Neural cell (in vitro differentiated cells): ENCODE data around the gene ARID1B.

Source experiments
- POLR2AphosphoS5 ChIP-seq: IDR thresholded peaks from 2 replicates; pipeline ENCODE4 v1.6.1; 2012
- RAD21 ChIP-seq: fragments of 450-650 bp; conservative IDR thresholded peaks from 2 replicates; pipeline ENCODE4 v1.6.1; 2014; ENCODE audit warnings: antibody characterized with exemption, mild to moderate bottlenecking, moderate library complexity
- TAF1 ChIP-seq: IDR thresholded peaks from 2 replicates; pipeline ENCODE4 v1.6.1; 2012; ENCODE audit warnings: low read depth
- TF ChIP-seq, protein P1 (sequence below): fragments of 450-650 bp; IDR thresholded peaks from 2 replicates; pipeline ENCODE4 v1.5.1; 2014; ENCODE audit warnings: antibody characterized with exemption, mild to moderate bottlenecking, moderate library complexity; ENCODE audit not compliant: poor library complexity, severe bottlenecking

DNA sequence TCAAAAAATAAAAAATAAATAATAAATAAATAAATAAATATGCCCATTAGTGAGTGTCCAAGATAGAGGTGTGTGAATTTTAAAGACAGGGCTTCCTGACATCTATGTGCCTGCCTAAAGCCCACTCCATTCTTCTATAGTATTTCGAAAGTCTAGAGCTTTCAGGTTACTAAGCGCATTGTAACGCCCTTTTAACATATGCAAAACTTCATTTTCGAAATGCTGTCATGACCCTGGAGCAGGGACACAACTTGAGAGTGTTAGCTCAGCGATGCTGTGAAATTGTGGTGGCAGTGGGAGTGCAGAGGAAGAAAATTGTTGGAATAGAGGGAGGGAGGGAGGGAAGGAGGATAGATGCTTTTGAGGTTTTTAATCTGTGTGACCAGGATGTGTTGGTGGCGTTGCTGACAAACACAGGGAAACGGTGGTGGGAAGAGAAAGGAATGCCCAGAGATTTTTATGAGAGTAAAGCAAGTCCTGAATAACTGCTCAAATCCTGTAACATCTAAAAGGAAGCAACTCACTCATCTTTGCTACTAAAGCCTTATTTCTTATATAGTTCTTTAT lies 169.3 kb downstream of the ARID1B start:
- TF ChIP-seq POLR2AphosphoS5 (no peak), TAF1 (no peak), RAD21 (no peak)
- TF ChIP-seq, protein P1, sequence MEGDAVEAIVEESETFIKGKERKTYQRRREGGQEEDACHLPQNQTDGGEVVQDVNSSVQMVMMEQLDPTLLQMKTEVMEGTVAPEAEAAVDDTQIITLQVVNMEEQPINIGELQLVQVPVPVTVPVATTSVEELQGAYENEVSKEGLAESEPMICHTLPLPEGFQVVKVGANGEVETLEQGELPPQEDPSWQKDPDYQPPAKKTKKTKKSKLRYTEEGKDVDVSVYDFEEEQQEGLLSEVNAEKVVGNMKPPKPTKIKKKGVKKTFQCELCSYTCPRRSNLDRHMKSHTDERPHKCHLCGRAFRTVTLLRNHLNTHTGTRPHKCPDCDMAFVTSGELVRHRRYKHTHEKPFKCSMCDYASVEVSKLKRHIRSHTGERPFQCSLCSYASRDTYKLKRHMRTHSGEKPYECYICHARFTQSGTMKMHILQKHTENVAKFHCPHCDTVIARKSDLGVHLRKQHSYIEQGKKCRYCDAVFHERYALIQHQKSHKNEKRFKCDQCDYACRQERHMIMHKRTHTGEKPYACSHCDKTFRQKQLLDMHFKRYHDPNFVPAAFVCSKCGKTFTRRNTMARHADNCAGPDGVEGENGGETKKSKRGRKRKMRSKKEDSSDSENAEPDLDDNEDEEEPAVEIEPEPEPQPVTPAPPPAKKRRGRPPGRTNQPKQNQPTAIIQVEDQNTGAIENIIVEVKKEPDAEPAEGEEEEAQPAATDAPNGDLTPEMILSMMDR = no peak
